Measurements from ENCODE around the gene GET3.
"Not testable (repeated sequence)": the region's sequence is repeated elsewhere in the genome, so short reads cannot be mapped to it uniquely, and the experiment has no call there.

The GET3 gene

DNA sequence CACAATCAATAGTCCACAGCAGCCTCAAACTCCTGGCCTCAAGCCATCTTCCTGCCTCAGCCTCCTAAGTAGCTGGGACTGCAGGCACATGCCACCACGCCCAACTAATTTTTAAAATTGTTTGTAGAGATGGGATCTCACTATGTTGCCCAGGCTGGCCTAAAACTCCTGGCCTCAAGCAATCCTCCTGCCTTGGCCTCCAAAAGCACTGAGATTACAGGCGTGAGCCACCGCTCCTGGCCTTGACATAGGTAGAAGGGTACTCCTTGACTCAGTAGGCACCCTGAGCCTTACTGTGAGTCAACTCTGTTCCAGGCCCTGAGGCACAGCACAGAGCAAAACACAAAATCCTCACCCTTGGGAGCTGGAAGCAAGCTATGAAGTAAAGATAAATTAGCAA, 21.4 kb upstream of the GET3 start:
- DNase-seq (ENCODE audit: low spot score), result no peak

DNA sequence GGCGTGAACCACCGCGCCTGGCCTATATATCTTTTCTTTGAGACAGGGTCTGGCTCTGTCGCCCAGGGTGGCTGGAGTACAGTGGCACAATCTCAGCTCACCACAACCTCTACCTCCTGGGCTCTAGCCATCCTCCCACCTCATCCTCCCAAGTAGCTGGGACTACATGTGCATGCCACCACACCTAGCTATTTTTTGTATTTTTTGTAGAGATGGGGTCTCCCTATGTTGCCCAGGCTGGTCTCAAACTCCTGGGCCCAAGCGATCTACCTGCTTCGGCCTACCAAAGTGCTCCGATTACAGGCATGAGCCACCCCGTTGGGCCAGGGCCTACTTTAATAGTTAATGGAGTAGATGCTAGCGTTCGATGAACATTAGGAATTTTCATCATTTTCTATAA, 17.0 kb upstream of the GET3 start:
- no peak for DNase-seq (ENCODE audit: low spot score)

DNA sequence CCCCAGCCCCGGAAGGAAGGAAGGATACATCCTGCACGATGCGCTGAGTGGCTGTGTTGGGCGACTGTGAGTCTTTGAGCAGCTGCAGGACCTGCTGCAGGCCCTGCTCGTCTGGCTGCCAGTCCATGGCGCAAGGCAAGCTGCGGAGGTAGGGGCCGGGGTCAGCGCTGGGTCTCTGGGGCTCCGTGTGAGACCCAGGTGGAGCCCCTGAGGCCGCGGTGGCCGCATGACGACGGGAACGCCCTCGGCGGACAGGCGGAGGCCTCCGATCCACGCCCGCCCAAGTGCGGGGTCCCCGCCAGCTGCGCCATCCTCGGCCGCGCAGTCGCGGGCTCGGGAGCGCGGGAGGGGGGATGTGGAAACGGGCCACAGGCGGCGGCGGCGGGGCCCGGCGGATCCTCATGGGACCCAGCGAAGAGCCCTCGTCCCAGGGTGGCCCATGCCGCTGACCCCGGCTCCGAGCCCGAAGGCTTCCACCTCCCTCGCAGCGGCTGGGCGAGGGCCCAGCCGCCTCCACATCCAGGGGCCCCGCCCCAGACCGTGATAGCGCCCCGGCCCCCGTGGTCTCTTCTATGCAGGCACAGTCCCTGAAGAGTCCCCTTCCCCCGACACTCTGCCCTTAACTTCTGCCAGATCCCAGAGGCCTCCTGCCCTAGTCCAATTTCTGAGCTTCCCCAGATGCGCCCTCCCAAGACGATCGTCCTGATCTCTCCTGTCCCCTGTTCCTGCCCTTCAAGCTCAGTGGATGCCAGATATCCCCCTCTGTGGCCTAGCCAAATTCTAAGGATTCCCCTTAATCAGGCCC, 16.2 kb upstream of the GET3 start:
- DNase-seq (ENCODE audit: low spot score), result no peak

DNA sequence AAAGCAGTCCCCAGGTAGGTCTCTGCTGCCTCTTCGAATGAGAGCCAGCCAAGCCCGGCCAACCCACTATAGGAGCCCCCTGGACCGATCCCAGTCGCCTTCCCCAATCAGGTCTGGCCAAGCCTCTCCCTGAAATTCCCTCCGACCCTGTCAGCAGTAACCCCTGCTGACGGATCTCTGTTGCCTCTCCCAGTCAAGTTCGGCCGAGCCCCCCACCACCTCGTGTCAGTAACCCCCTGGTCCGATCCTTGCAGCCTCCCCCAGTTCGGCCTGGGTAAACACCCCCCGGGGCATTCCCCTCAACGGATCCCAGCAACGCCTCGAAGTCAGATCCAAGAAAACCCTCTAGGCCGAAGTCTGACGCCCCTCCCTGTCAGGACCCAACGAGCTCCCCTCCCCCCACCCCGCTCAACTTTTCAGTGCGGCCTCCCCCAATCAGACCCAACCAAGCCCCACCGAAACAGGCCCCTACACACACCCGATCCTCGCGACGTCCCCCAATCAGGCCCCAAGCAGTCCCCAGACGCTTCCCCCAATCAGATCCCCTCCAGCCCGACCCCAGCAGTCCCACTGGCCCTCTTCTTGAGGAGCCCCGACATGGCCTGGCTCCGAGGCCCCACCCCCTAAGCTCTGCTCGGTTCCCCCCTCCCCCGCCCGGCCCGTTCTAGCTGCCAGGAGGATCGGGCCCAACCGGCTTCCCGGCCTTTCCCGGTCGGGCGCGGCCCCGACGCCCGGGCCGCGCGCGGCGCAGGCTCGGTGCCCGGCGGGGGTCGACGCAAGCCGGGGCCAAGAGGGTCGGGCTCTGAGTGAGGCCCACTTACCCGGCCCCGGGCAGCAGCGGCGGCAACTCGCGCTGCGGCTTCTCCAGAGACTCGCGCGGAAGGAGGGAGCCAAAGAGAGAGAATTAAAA, 15.4 kb upstream of the GET3 start:
- peak; percentile 62 for DNase-seq (ENCODE audit: low spot score)

GRCh38 chr19:12722566-12723380, 14.5 kb upstream of the GET3 start:
- DNase-seq (ENCODE audit: low spot score), result peak; percentile 97

DNA sequence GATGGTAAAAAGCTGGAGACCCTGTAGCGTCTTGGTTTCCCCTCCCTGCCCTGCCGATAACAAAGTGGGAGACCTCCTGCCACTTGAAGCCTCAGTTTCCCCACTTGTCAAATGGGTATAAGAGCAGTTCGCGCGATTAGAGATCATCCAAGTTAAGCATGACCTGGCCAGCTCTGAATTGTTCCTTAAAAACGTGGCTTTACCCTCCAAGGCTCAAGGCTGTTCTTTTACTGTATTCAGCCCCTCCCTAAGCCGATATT, 14.0 kb upstream of the GET3 start:
- DNase-seq (ENCODE audit: low spot score), result no peak

GRCh38 chr19:12723641-12724426, 13.5 kb upstream of the GET3 start, which contains the start of gene TNPO2:
Gene TNPO2, minus strand, starts transcription at chr19:12723932. Its CDS starts 2,955 bp downstream, at chr19:12720977.
- peak; percentile 44 for DNase-seq (ENCODE audit: low spot score)

GRCh38 chr19:12725612-12726011, 11.7 kb upstream of the GET3 start:
- DNase-seq (ENCODE audit: low spot score), result not testable (repeated sequence)

- DNase-seq (ENCODE audit: low spot score), result no peak
These were observed 10.3 kb upstream of the GET3 start for GRCh38 chr19:12726988-12727316.

DNA sequence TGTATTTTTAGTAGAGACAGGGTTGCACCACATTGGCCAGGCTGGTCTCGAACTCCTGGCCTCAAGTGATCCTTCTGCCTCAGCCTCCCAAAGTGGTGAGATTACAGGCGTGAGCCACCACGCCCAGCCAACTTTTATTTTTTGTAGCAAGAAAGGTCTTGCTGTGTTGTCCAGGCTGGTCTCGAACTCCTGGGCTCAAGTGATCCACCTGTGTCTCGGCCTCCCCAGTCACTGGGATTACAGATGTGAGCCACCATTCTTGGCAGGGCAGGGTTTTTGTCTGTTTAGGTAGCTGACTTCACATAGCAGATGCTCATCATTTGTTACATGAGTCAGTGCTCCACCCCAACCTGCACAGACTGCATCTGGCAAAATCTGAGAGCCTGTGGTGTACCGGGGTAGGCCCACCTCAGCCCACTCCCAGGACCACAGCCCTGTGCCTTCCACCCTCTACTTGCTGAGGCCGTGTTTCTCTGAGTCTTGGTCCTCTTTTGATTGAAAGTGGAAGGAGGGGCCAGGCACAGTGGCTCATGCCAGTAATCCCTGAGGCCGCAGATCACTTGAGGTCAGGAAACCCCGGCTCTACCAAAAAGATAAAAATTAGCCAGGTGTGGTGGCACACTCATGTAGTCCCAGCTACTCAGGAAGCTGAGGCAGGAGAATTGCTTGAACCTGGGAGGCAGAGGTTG, 9.4 kb upstream of the GET3 start:
- DNase-seq (ENCODE audit: low spot score), result no peak

DNA sequence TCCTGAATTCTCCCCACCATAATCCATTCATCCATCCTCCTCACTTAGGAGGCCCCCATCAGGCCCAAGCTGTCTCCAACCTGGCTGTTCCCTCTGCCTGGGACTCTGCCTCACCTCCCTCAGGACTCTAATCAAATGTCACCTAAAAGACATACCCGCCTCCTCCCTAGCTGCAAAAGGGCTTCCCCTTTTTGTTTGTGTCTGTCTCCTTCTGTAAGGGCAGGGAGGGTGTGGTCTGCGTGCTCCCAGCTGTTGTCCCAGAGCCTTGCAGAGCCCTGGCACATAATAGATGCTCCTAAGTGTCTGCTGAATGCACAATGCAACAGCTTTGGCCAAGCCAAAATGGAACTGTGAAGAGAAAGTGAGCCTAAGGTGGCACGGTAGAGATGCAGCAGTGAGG, 7.2 kb upstream of the GET3 start:
- no peak for DNase-seq (ENCODE audit: low spot score)

- no peak for DNase-seq (ENCODE audit: low spot score)
These were observed 6.0 kb upstream of the GET3 start for GRCh38 chr19:12731337-12731736.

GRCh38 chr19:12733369-12734214, 3.7 kb upstream of the GET3 start:
- DNase-seq (ENCODE audit: low spot score), result no peak

GRCh38 chr19:12737835-12738351, 596 bp downstream of the GET3 start:
- DNase-seq (ENCODE audit: low spot score), result no peak

- DNase-seq (ENCODE audit: low spot score), result no peak
These were observed 8.0 kb downstream of the GET3 start for GRCh38 chr19:12745166-12745897.

DNA sequence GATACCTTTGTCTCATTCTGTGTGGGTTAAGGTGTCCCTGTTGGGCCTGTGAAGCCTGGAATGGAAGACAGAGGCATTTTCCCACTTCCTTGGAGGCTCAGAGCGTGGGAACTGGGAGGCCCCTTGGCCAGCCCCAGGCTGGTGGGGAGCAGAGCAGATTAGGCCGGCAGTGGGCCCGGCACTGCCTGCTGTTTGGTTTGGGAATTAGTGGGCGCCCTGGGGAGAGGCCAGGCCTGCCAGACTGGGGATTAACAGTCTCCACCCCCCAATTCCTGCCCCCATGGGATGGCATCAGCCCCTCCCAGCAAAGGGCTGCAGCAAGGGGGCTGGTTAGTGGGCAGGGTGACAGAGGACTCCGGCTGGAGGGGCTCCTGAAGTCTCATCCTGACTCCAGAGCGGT, 11.2 kb downstream of the GET3 start:
- DNase-seq (ENCODE audit: low spot score), result no peak

DNA sequence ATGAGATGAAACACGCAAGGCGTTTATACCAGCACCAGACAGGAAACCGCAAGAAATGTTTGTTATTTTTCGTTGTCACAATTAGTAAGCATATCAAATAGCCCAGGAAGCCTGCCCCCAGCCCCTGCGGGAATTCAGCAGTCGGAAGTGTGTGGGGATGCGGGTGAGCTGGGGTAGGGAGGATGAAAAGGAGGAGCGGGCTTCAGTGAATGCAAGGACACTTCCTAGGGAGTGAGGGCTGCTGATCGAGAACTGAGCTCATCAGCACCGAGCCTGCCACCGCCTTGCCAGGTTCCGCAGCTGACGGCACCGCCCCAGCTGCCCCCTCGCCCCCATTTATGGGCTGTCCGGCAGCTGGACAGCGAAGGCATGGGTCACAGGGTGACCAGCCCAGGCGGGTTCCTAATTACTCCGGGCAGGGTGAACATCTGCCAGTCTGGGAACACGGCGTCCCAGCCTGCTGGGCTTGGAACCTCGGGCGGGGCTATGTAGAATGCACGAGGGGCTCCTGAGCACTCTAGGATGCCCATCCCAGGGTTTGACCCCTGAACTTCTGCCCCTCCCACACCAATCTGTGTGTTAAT, 12.7 kb downstream of the GET3 start:
- no peak for DNase-seq (ENCODE audit: low spot score)

GRCh38 chr19:12750851-12751250, 13.6 kb downstream of the GET3 start:
- DNase-seq (ENCODE audit: low spot score), result no peak

DNA sequence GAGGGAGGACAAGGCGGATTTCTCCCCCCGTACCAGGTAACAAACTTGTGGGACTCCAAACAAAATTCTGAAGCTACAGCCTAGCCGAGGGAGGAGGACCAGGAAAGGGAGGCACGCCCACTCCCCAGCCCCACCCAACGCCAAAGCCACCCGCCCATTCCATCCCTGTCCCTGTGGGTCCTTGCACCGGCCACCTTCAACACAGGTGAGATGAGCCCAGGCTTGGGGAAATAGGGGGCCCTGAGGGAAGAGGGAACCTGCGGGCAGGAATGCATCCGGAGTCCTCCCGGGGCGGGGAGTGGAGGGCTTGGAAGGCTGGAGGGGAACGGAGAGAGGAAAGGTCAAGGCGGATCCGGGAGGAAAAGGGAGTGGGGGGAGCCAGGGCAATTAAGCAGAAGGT, 14.3 kb downstream of the GET3 start, which contains the start of gene BEST2:
Gene BEST2, plus strand, starts transcription at position 157 of the 400 bp plus-strand sequence. CDS start 802 bp downstream, outside the sequence.
- DNase-seq (ENCODE audit: low spot score), result no peak

Data from globus pallidus (tissue), 1 donor.